Left kidney (tissue), 8 donors: Measurements from ENCODE around the gene POLR2J3. TPM values are rescaled to one million over a fixed set of nuclear protein-coding genes. Genes with fewer than 3 reads are reported as not detected.
"Not testable (repeated sequence)": the region's sequence is repeated elsewhere in the genome, so short reads cannot be mapped to it uniquely, and the experiment has no call there.

Experiments
- DNase-seq: peaks from one replicate; pipeline ENCODE4 v3.0.0-alpha.2; 2013
- long read RNA-seq, 8 donors: transcript quantifications; one replicate each; lab custom pipeline, GENCODE V29; 2026
- polyA plus RNA-seq: library from polyadenylated mRNA; unstranded; fragments of 120-200 nt; gene quantifications from one replicate; pipeline ENCODE4 v1.2.1, GENCODE V29; 2013; ENCODE audit not compliant: insufficient read length

Gene POLR2J3
- polyA plus RNA-seq = 91.1 TPM
- long read RNA-seq, donor 1, full-length matches to known transcripts = 6 of 6 reads
- long read RNA-seq, donor 1, partial matches to known transcripts = 0 of 6 reads
- long read RNA-seq, donor 1, other reads (novel, unspliced or antisense) = 0 of 6 reads
- long read RNA-seq, donor 2, full-length matches to known transcripts = 6 of 6 reads
- long read RNA-seq, donor 2, partial matches to known transcripts = 0 of 6 reads
- long read RNA-seq, donor 2, other reads (novel, unspliced or antisense) = 0 of 6 reads
- long read RNA-seq, donor 3, full-length matches to known transcripts = 5 of 5 reads
- long read RNA-seq, donor 3, partial matches to known transcripts = 0 of 5 reads
- long read RNA-seq, donor 3, other reads (novel, unspliced or antisense) = 0 of 5 reads
- long read RNA-seq, donor 4, partial matches to known transcripts = 0 of 1 reads
- long read RNA-seq, donor 4, other reads (novel, unspliced or antisense) = 0 of 1 reads
- long read RNA-seq, donor 5, full-length matches to known transcripts = 16 of 16 reads
- long read RNA-seq, donor 5, partial matches to known transcripts = 0 of 16 reads
- long read RNA-seq, donor 5, other reads (novel, unspliced or antisense) = 0 of 16 reads
- long read RNA-seq, donor 6, full-length matches to known transcripts = 8 of 8 reads
- long read RNA-seq, donor 6, partial matches to known transcripts = 0 of 8 reads
- long read RNA-seq, donor 6, other reads (novel, unspliced or antisense) = 0 of 8 reads
- long read RNA-seq, donor 7, full-length matches to known transcripts = 34 of 34 reads
- long read RNA-seq, donor 7, partial matches to known transcripts = 0 of 34 reads
- long read RNA-seq, donor 7, other reads (novel, unspliced or antisense) = 0 of 34 reads
- long read RNA-seq, donor 8, full-length matches to known transcripts = 6 of 6 reads
- long read RNA-seq, donor 8, partial matches to known transcripts = 0 of 6 reads
- long read RNA-seq, donor 8, other reads (novel, unspliced or antisense) = 0 of 6 reads

DNA sequence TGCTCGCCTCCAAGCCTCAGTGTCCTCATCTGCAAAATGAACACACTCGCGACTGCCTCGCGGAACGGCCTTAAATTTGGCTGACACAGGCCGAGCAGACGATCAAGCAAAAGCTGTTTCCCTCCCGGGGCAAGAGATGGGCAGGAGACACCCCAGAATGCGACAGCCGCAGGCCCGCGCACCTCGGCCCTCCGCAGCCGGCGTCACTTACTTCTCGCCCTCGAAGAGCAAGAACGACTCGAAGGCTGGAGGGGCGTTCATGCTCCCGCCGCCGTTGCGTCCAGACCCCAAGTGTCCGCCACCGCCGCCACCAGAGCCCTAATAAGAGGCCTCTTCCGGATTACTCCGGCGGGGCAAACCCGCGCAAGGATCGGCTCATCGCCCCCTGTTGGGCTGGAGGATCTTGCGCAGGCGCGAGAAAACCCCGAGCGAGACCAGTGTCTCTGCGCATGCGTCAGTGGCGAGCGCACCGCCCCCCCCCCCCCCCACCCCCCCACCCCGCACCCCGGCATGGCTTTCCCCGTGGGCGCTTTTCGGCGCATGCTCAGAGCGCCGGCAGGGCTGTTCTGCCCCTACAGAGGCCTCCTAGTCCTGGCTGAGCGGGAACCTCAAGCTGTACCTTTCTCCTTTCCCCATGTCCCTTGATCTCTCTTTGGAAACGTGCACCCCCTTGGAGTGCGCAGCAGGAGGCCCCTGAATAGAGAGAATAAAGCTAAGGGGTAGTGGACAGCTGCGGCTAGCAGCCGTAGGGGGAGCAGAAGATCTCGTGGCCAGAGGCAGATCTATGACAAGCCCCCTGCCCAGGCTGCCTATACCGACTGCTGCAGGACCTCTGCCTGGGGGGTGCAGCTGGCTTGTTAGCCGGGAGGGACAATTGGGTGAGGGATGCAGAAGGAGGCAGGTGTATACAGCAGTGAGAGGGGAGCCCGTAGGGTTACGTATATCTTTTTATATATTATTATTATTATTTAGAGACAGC is at the start of gene POLR2J3:
POLR2J3 (minus strand) TSS at position 323 of the 979 bp plus-strand sequence; CDS start at position 261, 62 bp downstream.
- DNase-seq = peak; percentile 89

DNA sequence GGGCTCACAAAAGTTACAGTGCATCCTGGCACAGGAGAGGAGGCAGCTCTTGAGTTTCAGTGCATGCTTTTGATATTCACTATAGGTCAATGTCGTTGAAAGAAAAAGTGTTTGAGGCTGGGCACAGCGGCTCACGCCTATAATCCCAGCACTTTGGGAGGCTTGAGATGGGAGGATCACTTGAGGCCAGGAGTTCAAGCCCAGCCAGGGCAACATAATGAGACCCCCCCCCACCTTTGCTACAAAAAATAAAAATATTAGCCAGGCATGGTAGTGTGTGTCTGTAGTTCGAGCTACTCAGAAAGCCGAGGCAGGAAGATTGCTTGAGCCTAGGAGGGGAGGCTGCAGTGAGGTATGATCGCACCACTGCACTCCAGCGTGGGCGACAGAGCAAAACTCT is 45.7 kb upstream of the POLR2J3 start:
- DNase-seq = not testable (repeated sequence)

DNA sequence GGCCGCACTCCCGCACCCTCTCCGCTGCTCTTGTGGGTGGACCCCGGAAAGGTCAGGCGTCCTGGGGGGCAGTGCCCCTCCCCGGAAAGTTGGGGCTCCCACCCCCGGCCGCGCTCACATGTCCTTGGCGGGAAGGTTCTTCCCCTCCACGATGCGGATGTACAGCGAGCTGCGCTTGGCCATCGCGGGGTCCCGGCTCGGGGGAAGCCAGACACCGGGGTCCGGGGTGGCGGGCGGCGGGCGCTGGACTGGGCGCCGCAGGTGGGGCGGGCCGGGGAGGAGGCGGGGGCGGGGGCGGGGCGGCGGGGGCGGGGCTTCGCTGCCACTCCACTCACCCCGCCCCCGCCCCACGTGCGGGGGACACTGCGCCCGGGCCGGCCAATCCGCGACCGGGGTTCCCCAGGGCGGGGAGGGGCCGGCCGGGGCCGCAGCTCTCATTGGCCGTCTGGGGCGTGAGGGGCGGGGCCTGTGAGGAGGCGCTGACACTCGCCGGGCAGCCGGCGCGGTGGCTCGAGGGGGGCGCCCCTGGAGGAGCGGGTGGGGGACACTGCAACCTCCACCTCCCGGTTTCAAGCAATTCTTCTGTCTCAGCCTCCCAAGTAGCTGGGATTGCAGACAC is 44.2 kb upstream of the POLR2J3 start, which contains the start of gene RASA4:
RASA4 (minus strand) TSS at position 250 of the 619 bp plus-strand sequence; CDS start at position 183, 67 bp downstream.
- DNase-seq = not testable (repeated sequence)

DNA sequence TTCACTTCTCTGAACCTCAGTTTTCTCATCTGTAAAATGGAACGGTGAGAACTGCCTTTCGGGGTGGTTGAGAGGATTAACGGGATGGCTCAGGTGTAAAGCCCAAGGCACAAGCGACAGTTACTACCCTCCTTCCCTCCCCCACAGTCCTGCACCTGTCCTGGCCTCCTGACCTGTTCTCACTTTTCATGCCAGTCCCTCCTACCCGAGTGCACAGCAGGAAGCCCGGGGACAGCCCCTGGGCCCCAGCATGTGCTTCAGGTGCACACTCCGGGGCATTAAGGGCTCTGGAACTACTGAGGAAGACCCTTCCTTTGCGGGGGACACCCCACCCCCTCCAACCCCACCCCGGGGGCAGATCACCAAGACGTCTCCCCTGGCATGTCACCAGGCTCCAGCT is 43.5 kb upstream of the POLR2J3 start:
- DNase-seq = not testable (repeated sequence)

DNA sequence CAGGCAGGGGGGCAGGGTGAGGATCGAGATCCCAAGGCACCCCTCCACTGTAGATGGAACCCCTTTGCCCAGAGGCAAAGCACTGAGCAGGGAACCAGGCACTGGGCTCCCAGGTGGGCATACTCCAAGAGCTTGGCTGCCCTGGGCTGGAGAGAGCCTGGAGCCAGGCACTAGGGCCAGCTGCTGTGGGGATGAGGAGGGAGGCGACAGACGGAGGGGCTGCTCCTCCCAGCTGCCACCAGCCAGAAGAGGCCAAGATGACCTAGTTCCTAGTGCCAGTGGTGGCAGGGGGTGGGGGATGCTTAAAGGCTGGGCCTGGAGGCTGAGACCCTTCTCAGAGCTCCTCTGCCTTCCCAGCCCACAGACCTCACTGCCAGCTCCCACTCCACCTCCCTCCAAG is 42.5 kb upstream of the POLR2J3 start:
- DNase-seq = not testable (repeated sequence)

DNA sequence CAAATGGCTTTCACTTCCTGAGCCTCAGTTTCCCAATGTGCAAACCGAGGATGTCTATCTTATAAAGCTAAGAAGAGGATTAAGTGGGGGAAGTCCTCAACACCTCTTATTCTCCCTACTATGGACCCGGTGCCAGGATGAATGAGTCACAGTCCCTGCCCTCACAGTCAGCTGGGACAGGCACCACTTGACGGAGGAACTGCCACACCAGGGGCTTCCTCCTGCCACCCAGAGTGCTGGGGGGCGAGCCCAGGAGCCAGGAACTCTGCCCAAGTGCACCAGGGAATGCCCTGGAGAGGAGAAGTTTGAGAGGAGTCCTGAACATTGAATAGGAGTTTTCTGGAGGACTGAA is 41.9 kb upstream of the POLR2J3 start:
- DNase-seq = not testable (repeated sequence)

DNA sequence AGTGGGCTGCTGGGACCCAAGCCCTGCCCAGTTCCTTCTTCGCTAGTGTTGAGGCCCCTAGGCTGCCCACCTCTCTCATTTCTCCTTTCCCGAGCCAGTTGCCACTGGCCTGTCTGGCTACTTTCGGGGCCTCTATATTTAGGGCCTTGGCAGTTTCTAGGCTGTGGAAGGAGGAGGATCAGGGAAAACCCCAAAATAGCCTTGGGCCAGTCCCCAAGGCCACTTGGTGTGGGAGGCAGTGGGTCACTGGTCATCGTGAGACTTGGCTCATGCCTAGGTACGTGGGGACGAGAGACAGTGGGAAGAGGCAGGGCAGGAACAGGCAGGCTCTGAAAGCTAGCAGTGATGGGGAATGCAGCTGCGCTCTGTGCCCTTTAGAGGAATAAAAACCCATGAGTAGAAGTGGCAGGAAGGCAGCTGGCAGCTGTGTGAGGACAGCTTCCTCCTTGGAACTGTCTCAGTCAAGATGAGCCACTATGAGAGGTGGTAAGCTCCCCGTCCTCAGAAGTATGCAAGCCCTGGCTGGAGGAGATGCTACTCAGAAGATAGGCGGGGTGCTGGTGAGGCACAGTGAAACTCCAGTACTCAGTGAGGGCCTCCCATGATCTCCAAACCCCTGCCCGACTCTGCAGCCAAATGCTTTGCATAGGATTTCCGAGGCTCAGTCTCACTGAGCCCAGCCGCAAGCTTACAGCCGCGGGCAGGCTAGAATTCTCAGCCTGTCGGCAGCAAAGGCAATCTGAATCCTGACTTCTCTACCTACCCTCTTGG is 41.4 kb upstream of the POLR2J3 start:
- not testable (repeated sequence) for DNase-seq

DNA sequence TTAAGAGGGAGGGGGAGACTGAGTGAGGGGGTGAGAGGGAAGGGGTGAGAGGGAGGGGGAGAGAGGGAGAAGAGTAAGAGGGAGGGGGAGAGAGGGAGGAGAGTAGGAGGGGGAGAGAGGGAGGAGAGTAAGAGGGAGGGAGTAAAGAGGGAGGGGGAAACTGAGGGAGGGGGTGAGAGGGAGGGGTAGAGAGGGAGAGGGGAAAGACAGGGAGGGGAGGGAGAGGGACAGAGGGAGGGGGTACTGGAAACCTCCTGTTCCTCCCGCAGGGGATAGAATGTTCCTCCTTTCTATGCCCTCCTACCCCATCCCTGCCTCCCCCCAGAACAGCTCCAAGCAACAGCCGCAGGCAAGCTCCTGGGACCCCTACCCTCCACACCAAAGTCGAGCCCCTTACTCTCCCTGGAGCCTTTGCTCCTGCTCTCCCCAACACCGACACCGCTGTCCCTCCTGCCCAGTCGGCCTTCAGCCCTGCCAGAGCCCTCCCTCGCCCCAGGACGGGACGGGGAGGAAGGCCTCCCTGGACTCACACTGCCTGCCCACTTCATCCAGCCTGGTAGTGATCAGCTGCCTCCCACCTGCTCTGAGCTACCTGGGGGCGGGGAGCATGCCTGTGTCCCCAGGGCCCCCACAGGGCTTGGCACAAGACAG is 39.4 kb upstream of the POLR2J3 start:
- DNase-seq = not testable (repeated sequence)

DNA sequence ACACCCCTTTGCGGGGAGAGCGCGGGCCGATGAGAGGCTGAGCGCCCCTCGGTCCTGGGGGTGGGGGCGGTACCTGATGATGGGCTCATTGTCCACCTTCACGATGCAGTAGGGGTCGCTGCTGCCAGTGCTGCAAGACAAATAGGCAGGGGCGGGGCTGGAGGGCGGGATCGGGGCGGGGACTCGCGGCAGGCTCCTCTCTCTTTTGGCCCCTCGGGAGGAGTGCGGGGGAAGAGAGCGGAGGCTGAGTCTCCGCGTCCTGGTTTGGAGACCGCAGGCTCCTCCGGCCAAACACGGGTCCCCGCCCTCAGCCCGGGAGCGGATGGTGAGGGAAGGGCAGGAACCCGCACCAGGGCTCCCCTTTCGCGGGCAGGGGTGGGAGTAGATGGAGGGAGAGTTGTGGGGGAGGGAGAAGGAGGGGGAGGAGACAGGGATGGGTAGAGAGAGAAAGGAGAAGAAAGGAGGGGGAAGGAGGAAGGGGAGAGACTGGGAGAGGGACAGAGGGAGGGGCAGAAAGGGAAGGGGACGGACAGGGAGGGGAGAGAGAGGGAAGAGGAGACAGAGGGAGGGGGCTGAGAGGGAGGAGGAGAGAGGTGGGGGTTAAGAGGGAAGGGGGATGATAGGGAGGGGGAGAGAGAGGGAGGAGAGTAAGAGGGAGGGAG is 38.8 kb upstream of the POLR2J3 start:
- DNase-seq = not testable (repeated sequence)

DNA sequence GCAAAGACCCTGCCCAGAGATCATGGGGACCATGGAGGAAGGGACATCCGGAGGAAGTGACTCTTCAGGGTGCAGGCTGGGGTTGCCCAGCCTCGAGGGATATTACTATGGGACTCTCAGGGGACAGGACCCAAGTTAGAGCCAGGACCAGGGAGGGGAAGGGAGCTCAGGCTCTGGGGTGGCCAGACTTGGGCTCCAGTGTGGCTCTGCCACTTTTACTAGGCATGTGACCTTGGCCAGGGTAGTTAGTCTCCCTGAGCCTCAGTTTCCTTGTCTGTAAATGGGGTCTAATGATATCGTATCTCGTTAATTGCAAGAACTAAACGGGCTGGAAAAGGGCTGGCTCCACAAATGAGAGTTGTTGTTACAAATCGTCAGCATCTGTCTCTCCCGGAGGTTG is 38.1 kb upstream of the POLR2J3 start:
- not testable (repeated sequence) for DNase-seq

DNA sequence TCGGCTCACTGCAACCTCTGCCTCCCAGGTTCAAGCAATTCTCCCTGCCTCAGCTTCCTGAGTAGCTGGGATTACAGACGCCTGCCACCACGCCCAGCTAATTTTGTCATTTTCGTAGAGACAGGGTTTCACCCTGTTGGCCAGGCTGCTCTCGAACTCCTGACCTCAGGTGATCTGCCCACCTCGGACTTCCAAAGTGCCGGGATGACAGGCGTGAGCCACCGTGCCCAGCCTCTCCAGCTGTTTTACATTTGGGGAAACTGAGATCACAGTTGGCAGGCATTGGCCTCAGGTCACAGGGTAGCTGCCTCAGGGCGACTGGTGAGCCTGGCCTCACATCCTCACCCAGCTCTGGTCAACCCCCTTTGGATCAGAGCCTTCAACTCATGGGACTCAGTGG is 37.4 kb upstream of the POLR2J3 start:
- not testable (repeated sequence) for DNase-seq

DNA sequence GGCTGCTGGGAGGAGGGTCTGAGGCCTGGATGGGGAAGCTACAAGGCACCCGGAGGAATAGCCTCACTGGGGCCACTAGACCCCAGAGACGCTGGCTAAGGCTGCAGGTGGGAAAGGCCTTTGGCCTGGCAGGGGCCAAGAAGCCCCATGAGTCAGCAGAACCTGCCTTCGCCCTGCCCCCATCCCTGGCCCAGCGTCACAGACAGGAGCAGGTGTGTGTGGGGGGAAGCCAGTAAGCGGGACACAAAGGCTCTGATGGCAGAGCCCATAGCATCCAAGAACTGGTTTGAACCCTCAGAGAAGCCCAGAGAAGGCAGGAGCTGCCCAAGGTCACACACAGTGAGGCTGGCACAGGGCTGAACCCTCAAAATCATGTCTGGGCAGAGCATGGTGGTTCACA is 34.5 kb upstream of the POLR2J3 start:
- not testable (repeated sequence) for DNase-seq

DNA sequence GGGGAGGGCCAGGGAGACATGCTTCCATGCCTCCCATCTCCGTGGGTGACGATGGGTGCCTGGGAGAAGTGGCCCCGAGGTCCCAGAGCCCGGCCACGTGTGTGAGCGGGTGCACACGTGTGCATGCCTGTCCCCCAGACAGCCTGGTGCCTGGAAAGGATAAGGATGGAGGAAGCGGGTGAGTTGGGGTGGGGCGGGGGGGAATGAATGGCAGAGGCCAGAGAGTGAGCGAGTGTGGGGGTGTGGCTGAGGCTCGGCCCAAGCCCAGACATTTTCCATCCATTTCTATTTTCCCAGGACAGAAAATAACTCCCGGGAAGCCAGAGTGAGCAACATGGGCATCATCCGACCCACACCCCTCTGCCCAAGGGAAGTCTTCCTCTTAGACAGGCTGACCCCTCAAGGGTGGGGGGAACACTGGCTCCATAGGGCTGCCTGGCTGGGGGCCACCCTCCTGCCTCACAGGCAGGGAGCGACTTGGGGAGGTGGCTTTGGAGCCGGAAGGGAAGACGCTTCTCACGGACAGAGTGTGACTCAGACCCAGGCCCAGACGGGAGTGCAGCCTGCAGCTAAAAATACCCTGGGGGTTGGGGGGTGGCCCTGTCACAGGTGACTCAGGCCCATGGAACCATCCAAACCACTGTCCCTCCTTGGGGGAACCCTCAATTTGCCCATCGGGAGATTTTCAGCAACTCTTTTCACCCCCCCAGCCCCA is 32.2 kb upstream of the POLR2J3 start:
- DNase-seq = not testable (repeated sequence)

DNA sequence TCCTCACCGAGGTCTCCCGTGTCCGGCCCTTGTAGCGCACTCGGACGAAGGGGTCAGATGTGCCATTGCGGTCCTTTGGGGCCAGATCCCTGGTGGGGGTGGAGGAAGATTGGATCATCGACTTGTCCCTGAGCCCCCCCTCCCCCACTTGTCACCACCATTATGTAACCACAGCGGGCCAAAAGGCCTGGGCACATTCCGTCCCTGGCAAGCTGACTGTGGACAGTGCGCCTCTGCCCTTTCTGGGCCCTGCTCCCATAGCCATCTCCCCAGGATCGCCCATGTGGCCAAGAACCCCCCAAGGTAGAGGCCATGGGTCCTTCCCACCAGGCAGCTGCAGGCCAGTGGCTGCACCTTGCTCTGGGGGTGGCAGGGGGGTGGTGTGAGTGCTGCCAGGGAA is 29.9 kb upstream of the POLR2J3 start:
- DNase-seq = not testable (repeated sequence)

DNA sequence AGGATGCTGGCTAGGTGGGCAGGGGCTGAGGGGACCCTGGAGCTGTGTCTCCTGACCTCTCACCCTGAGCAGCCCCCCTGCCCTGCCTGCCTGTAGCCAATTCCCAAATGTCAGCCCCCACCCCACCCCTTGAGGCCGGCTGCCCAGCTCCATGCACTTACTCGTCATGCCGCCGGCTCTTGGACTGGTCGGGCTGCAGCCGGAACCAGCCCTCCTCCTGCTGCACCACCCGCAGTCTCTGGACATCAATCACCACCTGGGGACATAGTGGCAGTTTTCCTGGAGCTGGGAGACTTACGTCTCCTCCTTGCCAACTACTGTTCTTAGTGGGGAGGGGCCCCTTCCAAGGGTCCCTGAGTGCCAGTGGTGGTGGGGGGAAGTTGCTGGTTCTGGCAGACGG is 27.3 kb upstream of the POLR2J3 start:
- DNase-seq = not testable (repeated sequence)

DNA sequence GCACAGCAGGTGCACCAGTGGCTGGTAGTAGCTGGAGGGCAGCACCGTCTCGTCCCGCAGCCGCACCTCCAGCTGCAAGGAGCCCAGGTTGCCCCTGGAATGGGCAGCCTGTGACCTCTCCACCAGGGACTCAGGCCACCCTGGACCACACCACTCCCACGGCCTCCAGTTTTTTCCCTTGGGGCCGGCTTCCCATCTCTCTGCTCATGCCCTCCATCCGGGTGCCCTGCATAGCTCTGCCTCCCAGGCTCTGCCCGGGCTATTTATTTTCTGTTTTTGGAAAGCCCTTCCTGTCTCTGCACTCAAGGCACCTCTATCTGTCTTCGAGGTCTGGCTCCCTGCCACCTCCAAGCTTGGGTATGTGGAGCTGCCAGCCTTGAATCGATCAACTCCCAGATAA is 23.7 kb upstream of the POLR2J3 start:
- not testable (repeated sequence) for DNase-seq

DNA sequence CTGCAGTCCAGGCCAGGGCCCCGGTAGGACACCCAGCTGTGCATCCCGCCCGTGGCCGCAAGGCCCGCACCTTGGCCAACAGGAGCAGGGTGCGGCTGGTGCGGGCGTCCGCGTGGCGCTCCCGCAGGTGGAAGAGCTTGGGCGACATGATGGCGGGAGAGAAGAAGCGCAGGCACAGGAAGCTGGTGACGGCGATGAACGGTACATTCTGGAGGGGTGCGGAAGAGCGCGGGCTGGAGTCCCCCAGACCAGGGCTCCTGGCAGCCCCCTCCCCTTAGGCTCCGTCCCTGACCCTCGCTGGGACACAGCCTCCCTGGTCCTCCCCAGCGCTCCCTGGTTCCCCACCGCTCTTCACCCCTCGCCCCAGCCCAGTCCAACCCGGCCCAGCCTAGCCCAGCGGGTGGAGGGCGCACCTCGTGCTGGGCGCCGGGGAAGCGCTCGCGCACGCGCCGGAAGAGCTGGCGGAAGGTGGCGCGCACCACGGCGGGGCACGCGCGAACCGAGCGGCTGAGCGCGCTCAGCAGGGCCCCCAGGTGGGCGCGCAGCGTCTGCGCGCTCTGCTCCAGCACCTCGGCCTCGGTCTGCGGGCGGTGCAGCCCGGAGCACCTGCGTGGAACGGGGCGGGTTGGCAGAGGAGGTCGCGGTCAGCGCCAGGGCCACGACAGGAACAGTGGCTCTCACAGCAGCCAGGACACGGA is 21.4 kb upstream of the POLR2J3 start:
- DNase-seq = not testable (repeated sequence)
